Stimulated activated CD4-positive, alpha-beta T cell treated with anti-CD3 and anti-CD28 coated beads, Interleukin-1b, Interleukin-23, amount 100 ng/mL, for 1 hour (primary cell): Measurements from ENCODE around the gene CDK15.
"Not testable (repeated sequence)": the region's sequence is repeated elsewhere in the genome, so short reads cannot be mapped to it uniquely, and the experiment has no call there.

Experiments used
- DNase-seq, 2 donors: peaks; one replicate each; pipeline ENCODE4 v3.0.0-alpha.2; 2020; ENCODE audit warnings: low read depth in 2 of 2

CDK15 gene

GRCh38 chr2:201806442-201807170 is at the start of gene CDK15:
Gene CDK15 (plus strand): TSS chr2:201806537. CDS start chr2:201806665, 128 bp downstream.
- no peak for DNase-seq

DNA sequence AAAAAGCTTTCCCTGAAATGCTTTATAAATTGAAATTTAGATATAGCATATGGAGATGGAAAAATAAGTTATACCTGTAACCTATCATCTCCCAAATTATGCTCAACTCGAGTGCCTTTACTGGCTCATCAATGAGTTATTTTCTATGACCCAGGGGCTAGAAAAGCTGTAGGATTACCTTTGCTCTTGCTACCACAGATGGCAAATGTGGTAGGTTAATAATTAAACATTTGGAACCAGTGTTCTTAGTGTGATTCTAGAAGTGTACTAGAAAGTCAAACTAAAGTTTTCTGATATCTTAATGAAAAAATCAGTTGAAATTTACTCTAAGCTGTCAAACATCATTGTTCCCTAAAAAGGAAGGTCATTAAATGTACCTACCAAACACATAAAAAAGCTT is 48.1 kb upstream of the CDK15 start:
- no peak for DNase-seq

DNA sequence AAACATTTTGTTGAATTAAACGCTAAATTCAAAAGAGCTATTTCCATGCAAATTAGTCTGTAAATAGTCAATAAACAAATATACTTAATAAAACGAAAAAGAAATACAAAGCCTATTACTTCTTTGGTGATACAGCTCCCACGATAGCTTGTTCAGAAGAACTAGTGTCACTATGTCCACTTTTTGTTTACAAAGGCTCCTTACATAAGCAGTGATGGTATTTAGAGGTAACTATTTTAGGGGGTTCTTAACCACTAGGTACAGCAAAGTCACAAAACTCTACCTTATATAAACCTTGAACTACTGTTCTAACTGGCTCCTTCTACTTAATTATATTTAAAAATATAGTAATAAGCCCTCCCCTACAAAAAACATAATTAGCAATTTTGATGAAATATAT is 47.5 kb upstream of the CDK15 start:
- DNase-seq: no peak

- DNase-seq: no peak
Measured at GRCh38 chr2:201759567-201759966, 46.8 kb upstream of the CDK15 start.

DNA sequence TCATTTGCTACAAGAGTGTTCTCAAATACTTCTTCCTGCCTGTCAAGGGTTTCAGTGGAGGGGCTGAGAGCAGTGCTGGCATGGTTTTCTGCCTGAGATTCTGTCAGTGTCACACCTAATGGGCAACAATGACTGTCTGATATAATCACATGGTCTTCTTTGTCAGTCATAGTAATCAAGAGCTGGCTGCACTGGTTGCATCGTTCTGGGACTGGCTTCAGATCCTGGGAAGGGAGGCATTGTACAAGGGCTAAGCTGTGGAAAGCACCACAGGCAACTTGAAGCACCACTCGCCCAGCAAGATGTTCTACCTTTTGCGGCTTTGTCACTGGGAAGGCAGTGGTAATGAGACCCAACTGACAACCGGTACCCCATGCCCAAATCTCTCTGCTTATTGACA is 45.2 kb upstream of the CDK15 start:
- no peak for DNase-seq

DNA sequence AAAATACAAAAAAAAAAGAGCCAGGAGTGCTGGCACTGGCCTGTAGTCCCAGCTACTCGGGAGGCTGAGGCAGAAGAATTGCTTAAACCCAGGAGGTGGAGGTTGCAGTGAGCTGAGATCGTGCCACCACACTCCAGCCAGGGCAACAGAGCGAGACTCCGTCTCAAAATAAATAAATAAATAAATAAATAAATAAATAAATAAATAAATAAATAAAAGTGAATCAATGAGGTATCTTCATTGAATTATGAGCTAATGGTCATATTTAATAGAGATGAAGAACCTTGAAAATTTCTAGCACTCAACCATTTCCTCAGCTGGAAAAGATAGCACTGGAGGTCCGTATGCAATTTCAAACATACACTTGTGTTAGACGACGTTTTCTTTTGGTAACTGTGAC is 41.9 kb upstream of the CDK15 start:
- DNase-seq: not testable (repeated sequence)

DNA sequence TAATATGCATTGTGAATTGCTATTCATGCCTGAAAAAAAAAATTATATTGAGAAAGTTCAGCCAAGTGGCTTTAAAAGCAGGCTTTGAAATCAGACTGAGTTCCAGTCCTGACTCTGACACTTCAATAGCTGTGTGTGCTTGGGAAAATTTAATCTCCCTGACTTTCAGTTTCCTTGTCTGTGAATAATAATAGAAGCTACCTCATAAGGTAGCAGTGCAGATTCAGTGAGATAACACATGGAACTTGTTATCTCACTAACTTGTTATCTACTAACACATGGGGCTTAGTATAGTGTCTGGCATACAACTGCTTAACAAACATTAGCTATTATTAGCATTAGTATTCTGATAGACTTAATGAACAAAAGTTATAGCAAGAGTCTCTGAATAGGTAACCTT is 40.5 kb upstream of the CDK15 start:
- DNase-seq: no peak

GRCh38 chr2:201768918-201769317 is 37.4 kb upstream of the CDK15 start:
- no peak for DNase-seq

GRCh38 chr2:201769666-201770373 is 36.5 kb upstream of the CDK15 start:
- no peak for DNase-seq

- DNase-seq: no peak
Measured at GRCh38 chr2:201773990-201774389, 32.3 kb upstream of the CDK15 start.

DNA sequence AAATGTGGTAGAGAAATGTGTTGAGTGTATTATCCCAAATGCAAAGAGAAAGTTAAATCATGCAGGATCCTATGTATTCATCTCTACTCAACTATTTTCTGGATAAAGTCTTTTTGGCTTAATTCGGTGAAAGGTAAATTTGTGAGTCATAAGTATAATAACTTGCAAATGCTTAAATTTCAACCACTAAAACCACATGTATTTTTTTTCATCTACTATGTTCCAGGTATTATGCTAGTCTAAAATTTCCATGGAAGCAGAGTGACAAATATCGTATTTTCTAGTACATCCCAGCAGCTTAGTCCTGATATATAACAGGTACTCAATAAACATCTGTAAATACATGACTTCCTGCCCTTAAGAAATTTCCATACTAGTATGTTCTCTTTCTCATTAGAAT is 31.8 kb upstream of the CDK15 start:
- DNase-seq: no peak

DNA sequence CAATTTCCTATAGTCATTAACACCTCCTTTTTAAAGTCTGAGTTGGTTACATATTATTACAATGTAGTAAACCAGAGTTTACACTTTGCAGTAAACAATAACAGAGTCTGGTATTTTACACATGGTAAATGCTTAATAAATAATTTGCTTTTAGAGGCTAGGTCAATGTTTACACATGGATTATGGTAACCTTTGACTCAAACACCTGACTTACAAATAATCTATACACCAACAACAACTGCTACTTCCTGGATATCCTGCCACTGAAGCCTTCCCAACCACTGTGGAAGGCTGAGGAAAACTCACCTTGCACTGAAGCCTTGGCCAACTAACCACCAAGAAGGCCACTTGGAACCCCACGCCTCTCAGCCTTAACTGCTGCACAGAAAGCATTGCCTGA is 31.0 kb upstream of the CDK15 start:
- DNase-seq: no peak

GRCh38 chr2:201777043-201777442 is 29.3 kb upstream of the CDK15 start:
- no peak for DNase-seq

DNA sequence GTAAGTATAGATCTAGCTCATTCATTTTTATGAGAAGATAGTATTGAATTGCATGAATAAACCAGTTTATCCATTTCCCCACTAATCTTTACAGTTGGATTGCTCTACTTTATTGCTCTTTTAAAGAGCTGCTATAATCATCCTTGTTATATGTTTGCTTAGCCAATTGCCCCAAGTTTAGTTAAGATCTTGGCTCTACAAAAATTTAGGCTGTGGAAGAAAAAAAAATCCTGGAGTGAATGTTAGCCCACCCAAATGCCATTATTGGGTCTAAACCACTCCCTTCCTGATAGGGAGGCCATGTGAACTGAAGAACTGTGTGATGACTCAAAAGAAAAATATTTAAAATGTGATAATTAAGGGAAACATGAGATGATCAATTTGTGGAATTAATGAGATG is 28.5 kb upstream of the CDK15 start:
- DNase-seq: no peak

DNA sequence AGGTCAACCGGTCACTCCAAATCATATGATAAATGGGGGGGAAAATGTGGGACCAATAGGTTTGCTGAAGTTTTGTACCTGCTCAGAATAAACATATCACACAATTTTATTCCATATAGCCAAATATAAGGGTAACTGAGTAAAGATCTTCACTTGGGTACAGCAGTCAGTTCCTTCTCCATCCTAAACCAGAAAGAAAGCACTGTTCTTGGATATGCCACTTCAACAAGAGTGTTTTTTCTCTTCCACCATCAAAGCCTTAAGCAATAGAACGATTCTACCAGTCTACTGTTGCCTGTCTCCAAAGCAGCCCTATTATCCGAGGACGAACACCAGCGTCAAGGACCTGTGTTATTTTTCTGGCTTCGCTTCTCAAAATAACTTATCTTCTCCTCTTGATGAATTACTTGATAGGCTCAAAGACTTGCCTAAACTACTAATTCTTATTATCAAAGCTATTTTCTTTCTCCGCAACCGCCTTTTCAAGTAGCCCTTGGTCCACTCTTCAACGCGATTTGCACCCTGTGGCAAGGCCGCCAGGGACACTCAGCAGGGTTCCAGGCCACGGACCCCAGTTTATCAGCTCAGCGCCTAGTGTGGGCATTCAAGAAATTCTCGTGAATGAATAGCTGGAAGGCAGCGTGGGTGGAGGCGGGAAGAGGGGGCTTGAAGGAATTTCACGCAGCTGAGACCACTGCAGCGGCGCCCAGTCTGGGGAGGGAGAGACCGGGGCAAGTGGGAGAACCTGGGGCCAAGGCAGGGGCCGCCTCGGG is 26.2 kb upstream of the CDK15 start:
- DNase-seq: no peak

- peak; percentile 71 to 93 for DNase-seq
Measured at GRCh38 chr2:201780674-201781493, 25.5 kb upstream of the CDK15 start, which contains the start of gene ALS2. Gene ALS2 (minus strand): TSS chr2:201780933. CDS start chr2:201768885, 12,048 bp downstream.

GRCh38 chr2:201781557-201782051 is 24.7 kb upstream of the CDK15 start:
- DNase-seq: no peak

DNA sequence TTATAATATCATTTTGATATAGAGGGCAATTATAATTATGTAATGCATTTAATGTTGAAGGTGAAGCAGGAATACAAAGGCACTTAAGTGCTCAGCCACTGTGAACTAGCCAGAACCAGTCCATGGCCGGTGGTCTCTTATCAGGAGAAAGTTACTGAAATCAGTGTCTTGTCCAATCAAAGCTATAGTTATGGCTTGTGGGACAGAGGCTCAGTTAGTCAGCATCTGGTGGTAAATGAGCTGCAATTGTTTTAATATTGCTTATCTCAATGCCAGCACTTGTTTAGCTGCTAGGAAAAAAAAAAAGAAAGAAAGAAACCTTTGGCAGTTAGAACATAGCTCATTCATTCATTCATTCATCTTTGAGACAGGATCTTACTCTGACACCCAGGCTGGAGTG is 21.8 kb upstream of the CDK15 start:
- no peak for DNase-seq

- no peak for DNase-seq
Measured at GRCh38 chr2:201785135-201785534, 21.2 kb upstream of the CDK15 start.

DNA sequence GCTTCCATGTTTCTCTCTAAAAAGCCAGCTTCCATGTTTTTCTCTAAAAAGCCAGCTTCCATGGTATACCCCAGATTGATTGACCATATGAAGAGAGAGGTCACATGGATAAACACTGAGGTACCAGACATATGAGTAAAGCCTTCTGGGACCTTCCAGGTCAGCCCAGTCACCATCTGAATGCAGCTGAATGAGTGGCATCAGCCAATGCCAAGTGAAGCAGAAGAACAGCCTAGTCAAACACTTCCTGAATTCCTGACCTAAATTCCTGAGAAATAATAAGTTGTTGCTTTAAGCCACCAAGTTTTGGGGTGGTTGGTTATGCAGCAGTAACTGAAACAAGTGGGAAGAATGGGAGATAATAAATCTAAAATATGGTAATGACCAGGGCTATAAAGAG is 19.9 kb upstream of the CDK15 start:
- no peak for DNase-seq

DNA sequence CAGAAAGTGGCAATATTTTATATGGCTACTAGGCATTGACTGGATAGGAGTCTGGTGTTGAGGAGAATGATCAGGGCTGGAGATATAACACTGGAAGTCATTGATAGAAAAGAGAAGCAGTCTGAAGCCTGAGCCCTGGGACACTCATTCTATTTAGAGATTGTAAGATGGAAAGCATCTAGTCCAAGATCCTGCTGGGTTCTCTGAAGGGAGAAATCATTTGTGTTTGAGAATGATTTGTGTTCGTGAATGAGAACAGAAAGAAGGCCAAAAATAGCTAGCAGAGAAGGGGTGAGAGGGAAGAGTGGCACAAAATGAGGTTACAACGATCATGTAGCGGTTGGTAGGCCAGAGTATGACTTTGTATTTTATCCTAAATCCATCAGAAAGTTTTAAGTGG is 18.0 kb upstream of the CDK15 start:
- DNase-seq: no peak

- no peak for DNase-seq
Measured at GRCh38 chr2:201789395-201789794, 16.9 kb upstream of the CDK15 start.
